GM20000 (cell line): ENCODE results near the gene BANF2.
"Not testable (repeated sequence)": the region's sequence is repeated elsewhere in the genome, so short reads cannot be mapped to it uniquely, and the experiment has no call there.

Source experiments
- DNase-seq: peaks from one replicate; pipeline ENCODE4 v3.0.0; 2012; ENCODE audit warnings: low spot score
- CTCF ChIP-seq: IDR thresholded peaks from 2 replicates; pipeline ENCODE4 v1.5.1; 2012; ENCODE audit warnings: mild to moderate bottlenecking, control low read depth; ENCODE audit errors: extremely low read depth, missing control alignments

The BANF2 gene

GRCh38 chr20:17705916-17706315 is 6.2 kb downstream of the BANF2 start:
- no peak for DNase-seq
- no peak for TF ChIP-seq CTCF

- TF ChIP-seq CTCF, result no peak
- DNase-seq, result no peak
Observed at GRCh38 chr20:17706632-17707031, 6.9 kb downstream of the BANF2 start.

- DNase-seq, result not testable (repeated sequence)
Observed at GRCh38 chr20:17707951-17708350, 8.2 kb downstream of the BANF2 start.

GRCh38 chr20:17708675-17709360 is 9.1 kb downstream of the BANF2 start:
- no peak for DNase-seq
- TF ChIP-seq CTCF, result no peak

- DNase-seq, result no peak
- no peak for TF ChIP-seq CTCF
Observed at GRCh38 chr20:17709361-17710293, 9.9 kb downstream of the BANF2 start.

- DNase-seq, result no peak
Observed at GRCh38 chr20:17710379-17711266, 10.9 kb downstream of the BANF2 start.

More at GRCh38 chr20:17710379-17711266, 10.9 kb downstream of the BANF2 start:
- no peak for TF ChIP-seq CTCF
